ENCODE data around the gene AIFM2. TPM values are rescaled to one million over a fixed set of nuclear protein-coding genes. Genes with fewer than 3 reads are reported as not detected.
"Not testable (repeated sequence)": the region's sequence is repeated elsewhere in the genome, so short reads cannot be mapped to it uniquely, and the experiment has no call there.

Gene AIFM2
- total RNA-seq, 2 experiments from 2014 or later, result 7.2 to 7.5 TPM

- Mint-ChIP-seq H3K4me1 (ENCODE audit: low read depth) (peaks cover 31% of the 10 kb centered on the region), H3K27me3 (ENCODE audit: low read depth) (no peaks in the 10 kb centered on the region), H3K36me3 (ENCODE audit: low read depth) (peaks cover 26% of the 10 kb centered on the region), H3K4me3 (no peak overlapping the region), H3K9me3 (ENCODE audit: insufficient read depth) (no peaks in the 10 kb centered on the region), H3K27ac (no peak overlapping the region)
- CTCF ChIA-PET, result interaction anchor here (0.7 to 1.0 kb wide), 2 partner anchors 9 to 57 kb away, joined by 3 to 4 read pairs; partner anchors contain the start of gene MACROH2A2
- DNase-seq, result no peak
- ATAC-seq, result no peak
- POLR2A ChIA-PET, result no interaction called here
Measured at GRCh38 chr10:70109064-70109729, 23.4 kb downstream of the AIFM2 start.

GRCh38 chr10:70106958-70107791 lies 25.4 kb downstream of the AIFM2 start:
- H3K27ac Mint-ChIP-seq, result no peak overlapping the region
- H3K4me3 Mint-ChIP-seq, result no peak overlapping the region
- H3K27me3 Mint-ChIP-seq (ENCODE audit: low read depth), result no peaks in the 10 kb centered on the region
- peaks cover 25% of the 10 kb centered on the region for H3K4me1 Mint-ChIP-seq (ENCODE audit: low read depth)
- ChIA-PET CTCF (interaction anchor here (0.9 to 6.5 kb wide), 5 partner anchors 9 to 257 kb away, joined by 3 to 66 read pairs (median 6); partner anchors contain the start of gene TYSND1), POLR2A (interaction anchor here (1.6 kb wide), 1 partner anchor 9 kb away, joined by 3 read pairs; no protein-coding TSS in a partner anchor)
- peaks cover 18% of the 10 kb centered on the region for H3K36me3 Mint-ChIP-seq (ENCODE audit: low read depth)
- DNase-seq, result no peak
- ATAC-seq, result no peak
- no peaks in the 10 kb centered on the region for H3K9me3 Mint-ChIP-seq (ENCODE audit: insufficient read depth)

- no peaks in the 10 kb centered on the region for H3K9me3 Mint-ChIP-seq (ENCODE audit: insufficient read depth)
- peaks cover 27% of the 10 kb centered on the region for H3K36me3 Mint-ChIP-seq (ENCODE audit: low read depth)
- ChIA-PET POLR2A (no interaction called here), CTCF (interaction anchor here (1.1 kb wide), 1 partner anchor 14 kb away, joined by 3 read pairs; no protein-coding TSS in a partner anchor)
- H3K4me3 Mint-ChIP-seq, result no peak overlapping the region
- ATAC-seq, result no peak
- H3K27ac Mint-ChIP-seq, result no peak overlapping the region
- no peak for DNase-seq
- peaks cover 13% of the 10 kb centered on the region for H3K4me1 Mint-ChIP-seq (ENCODE audit: low read depth)
- H3K27me3 Mint-ChIP-seq (ENCODE audit: low read depth), result no peaks in the 10 kb centered on the region
Measured at GRCh38 chr10:70101668-70102067, 31.0 kb downstream of the AIFM2 start.

GRCh38 chr10:70101068-70101562 lies 31.5 kb downstream of the AIFM2 start:
- CTCF ChIA-PET, result interaction anchor here (1.1 kb wide), 1 partner anchor 15 kb away, joined by 3 read pairs; no protein-coding TSS in a partner anchor
- H3K27me3 Mint-ChIP-seq (ENCODE audit: low read depth); H3K27ac Mint-ChIP-seq; ATAC-seq; H3K4me3 Mint-ChIP-seq; DNase-seq; POLR2A ChIA-PET; H3K9me3 Mint-ChIP-seq (ENCODE audit: insufficient read depth): not testable (repeated sequence)
- H3K36me3 Mint-ChIP-seq (ENCODE audit: low read depth), result peaks cover 28% of the 10 kb centered on the region
- H3K4me1 Mint-ChIP-seq (ENCODE audit: low read depth), result peaks cover 14% of the 10 kb centered on the region

- peaks cover 26% of the 10 kb centered on the region for H3K4me1 Mint-ChIP-seq (ENCODE audit: low read depth)
- no peak overlapping the region for H3K4me3 Mint-ChIP-seq
- H3K27me3 Mint-ChIP-seq (ENCODE audit: low read depth), result no peaks in the 10 kb centered on the region
- H3K9me3 Mint-ChIP-seq (ENCODE audit: insufficient read depth), result no peaks in the 10 kb centered on the region
- H3K27ac Mint-ChIP-seq, result no peak overlapping the region
- POLR2A ChIA-PET, result no interaction called here
- H3K36me3 Mint-ChIP-seq (ENCODE audit: low read depth), result peaks cover 43% of the 10 kb centered on the region
- CTCF ChIA-PET, result interaction anchor here (7.6 kb wide), 1 partner anchor 19 kb away, joined by 105 read pairs; no protein-coding TSS in a partner anchor
- no peak for DNase-seq
- ATAC-seq, result no peak
Measured at GRCh38 chr10:70098271-70098670, 34.4 kb downstream of the AIFM2 start.

GRCh38 chr10:70097459-70097858 lies 35.2 kb downstream of the AIFM2 start:
- Mint-ChIP-seq H3K36me3 (ENCODE audit: low read depth) (peaks cover 42% of the 10 kb centered on the region), H3K4me1 (ENCODE audit: low read depth) (peaks cover 33% of the 10 kb centered on the region), H3K27ac (no peak overlapping the region), H3K27me3 (ENCODE audit: low read depth) (no peaks in the 10 kb centered on the region), H3K9me3 (ENCODE audit: insufficient read depth) (no peaks in the 10 kb centered on the region), H3K4me3 (no peak overlapping the region)
- POLR2A ChIA-PET, result no interaction called here
- DNase-seq (no peak), ATAC-seq (no peak)
- CTCF ChIA-PET, result interaction anchor here (1.1 to 7.6 kb wide), 2 partner anchors 19 to 42 kb away, joined by 4 to 105 read pairs; no protein-coding TSS in a partner anchor

GRCh38 chr10:70096705-70097420 lies 35.8 kb downstream of the AIFM2 start:
- DNase-seq (no peak), ATAC-seq (no peak)
- Mint-ChIP-seq H3K4me3 (no peak overlapping the region), H3K36me3 (ENCODE audit: low read depth) (peaks cover 38% of the 10 kb centered on the region), H3K9me3 (ENCODE audit: insufficient read depth) (no peaks in the 10 kb centered on the region), H3K4me1 (ENCODE audit: low read depth) (peaks cover 39% of the 10 kb centered on the region), H3K27me3 (ENCODE audit: low read depth) (no peaks in the 10 kb centered on the region), H3K27ac (no peak overlapping the region)
- ChIA-PET CTCF (interaction anchor here (0.8 to 7.6 kb wide), 6 partner anchors 10 to 267 kb away, joined by 4 to 105 read pairs (median 9); partner anchors contain the start of gene TYSND1), POLR2A (no interaction called here)

GRCh38 chr10:70096016-70096704 lies 36.5 kb downstream of the AIFM2 start:
- ChIA-PET POLR2A (no interaction called here), CTCF (interaction anchor here (0.7 to 7.6 kb wide), 7 partner anchors 9 to 381 kb away, joined by 3 to 105 read pairs (median 5); partner anchors contain the start of gene TYSND1)
- Mint-ChIP-seq H3K27me3 (ENCODE audit: low read depth) (no peaks in the 10 kb centered on the region), H3K4me1 (ENCODE audit: low read depth) (peaks cover 43% of the 10 kb centered on the region), H3K27ac (no peak overlapping the region), H3K9me3 (ENCODE audit: insufficient read depth) (no peaks in the 10 kb centered on the region), H3K4me3 (no peak overlapping the region), H3K36me3 (ENCODE audit: low read depth) (peaks cover 31% of the 10 kb centered on the region)
- DNase-seq (no peak), ATAC-seq (no peak)

- POLR2A ChIA-PET, result interaction anchor here (1.6 to 2.8 kb wide), 3 partner anchors 39 to 76 kb away, joined by 6 to 22 read pairs (median 13); partner anchors contain the start of genes AIFM2, SAR1A and TYSND1
- Mint-ChIP-seq H3K4me3 (peak overlapping the region; percentile 78), H3K27me3 (ENCODE audit: low read depth) (no peaks in the 10 kb centered on the region), H3K27ac (peak overlapping the region; percentile 45), H3K36me3 (ENCODE audit: low read depth) (peaks cover 23% of the 10 kb centered on the region), H3K4me1 (ENCODE audit: low read depth) (peaks cover 46% of the 10 kb centered on the region), H3K9me3 (ENCODE audit: insufficient read depth) (no peaks in the 10 kb centered on the region)
- CTCF ChIA-PET, result interaction anchor here (1.1 to 7.6 kb wide), 4 partner anchors 13 to 131 kb away, joined by 3 to 105 read pairs (median 28); partner anchors contain the start of gene TYSND1
- DNase-seq, result no peak
- no peak for ATAC-seq
Measured at GRCh38 chr10:70094250-70094649, 38.4 kb downstream of the AIFM2 start.

GRCh38 chr10:70093335-70093944 lies 39.2 kb downstream of the AIFM2 start:
- CTCF ChIA-PET, result interaction anchor here (0.5 to 7.6 kb wide), 13 partner anchors 9 to 311 kb away, joined by 3 to 105 read pairs (median 4); partner anchors contain the start of gene TYSND1
- Mint-ChIP-seq H3K27me3 (ENCODE audit: low read depth) (no peaks in the 10 kb centered on the region), H3K4me3 (peak overlapping the region; percentile 78), H3K9me3 (ENCODE audit: insufficient read depth) (no peaks in the 10 kb centered on the region), H3K27ac (peak overlapping the region; percentile 86), H3K4me1 (ENCODE audit: low read depth) (peaks cover 46% of the 10 kb centered on the region), H3K36me3 (ENCODE audit: low read depth) (peaks cover 23% of the 10 kb centered on the region)
- ATAC-seq (peak; percentile 80), DNase-seq (peak; percentile 63)
- POLR2A ChIA-PET, result interaction anchor here (0.5 to 2.8 kb wide), 10 partner anchors 11 to 1751 kb away, joined by 3 to 22 read pairs (median 4); partner anchors contain the start of genes AIFM2, PPA1, SAR1A and TYSND1

All from activated CD8-positive, alpha-beta T cell treated with anti-CD3 and anti-CD28 coated beads, Interleukin-2, amount 10 ng/mL, durations not matched to agents 7 days and 5 days (primary cell).